Fibroblast of skin of back (primary cell): ENCODE results near the gene DNAJB12.
A peak's percentile ranks its signal among the peaks of the same experiment; 100 is the strongest.
"Not testable (repeated sequence)": the region's sequence is repeated elsewhere in the genome, so short reads cannot be mapped to it uniquely, and the experiment has no call there.

Experiments
- DNase-seq: peaks from one replicate; pipeline ENCODE4 v3.0.0-alpha.2; 2013

DNAJB12 gene

DNA sequence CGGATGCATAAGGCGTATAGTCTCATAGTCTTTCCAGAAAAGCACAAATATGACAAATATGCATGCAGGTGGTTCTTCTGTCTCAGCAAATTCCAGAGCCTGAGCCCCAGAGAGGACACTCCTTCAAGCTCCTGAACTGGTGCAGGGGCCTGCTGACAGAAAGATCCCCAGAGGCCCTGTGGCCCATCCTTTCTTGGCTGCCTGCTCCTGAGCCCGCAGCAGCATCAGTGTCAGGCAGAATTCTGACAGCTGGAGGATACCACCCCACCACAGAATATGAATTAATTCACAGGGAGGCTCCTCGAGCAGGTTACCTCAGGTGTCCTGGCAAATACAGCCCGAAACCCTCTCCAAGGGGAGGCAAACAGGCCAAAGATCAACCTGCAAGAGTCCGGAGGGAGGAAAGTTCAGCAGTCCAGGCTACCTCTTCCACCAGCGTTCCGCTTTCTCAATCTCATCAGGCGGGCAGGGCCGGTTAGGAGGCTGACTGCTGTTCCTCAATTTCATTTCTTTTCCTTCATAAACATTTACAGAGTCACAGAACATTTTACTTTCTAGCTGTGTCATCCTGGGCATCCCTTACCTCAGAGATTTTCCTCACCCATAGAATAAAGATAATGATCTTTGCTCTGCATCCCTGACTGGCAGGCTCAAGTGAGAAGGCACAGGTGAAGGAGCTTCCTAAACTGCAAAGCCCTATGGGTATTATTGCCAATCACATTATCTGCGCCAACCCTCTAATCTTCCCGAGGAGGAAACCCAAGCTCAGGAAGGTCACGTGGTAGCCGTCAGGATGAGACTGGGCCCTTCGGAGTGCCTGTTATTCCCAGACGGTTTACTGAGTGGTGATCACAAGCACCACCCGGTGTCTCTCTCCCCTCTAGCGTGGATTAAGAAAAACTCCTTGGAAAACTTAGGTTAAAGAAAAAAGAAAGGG, 1.4 kb downstream of the DNAJB12 start:
- DNase-seq, result peak; percentile 38

DNA sequence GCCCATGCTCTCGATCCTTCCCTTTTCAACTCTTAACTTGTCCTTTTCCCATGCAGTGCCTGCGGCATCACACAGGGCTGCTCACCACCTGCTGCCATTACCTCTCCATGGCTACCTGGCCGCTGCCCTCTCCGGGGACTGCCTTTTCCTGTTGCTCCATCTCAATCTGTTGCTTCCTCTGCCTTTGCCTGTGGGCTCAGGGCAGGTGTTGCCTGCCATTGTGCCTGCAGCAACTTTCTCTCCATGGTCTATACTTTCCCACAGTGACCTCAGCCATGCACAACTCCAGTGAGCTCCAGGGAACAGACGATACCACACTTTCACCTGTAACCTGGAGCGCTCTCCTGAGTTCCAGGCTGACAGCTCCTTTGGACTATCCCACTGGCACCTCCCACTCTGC, 3.2 kb downstream of the DNAJB12 start:
- DNase-seq, result no peak

DNA sequence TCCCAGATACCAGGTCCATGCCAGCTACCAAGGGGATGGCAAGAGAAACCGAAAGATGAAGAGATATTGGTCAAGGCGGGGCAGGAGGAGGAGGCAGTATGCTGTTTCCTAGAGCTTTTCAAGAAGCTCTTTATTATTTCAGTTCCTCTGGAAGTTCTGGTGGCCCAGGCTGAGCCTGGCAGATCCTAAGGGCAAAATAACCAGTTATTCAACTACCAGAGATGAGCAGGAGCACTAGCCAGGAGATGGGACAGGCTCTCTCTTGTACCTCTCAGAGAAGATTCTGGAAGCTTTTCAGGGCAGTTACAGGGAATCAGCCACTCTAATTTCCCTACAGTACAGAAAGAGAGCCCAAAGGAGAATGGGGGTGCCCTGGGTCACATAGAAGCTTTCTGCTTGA, 5.3 kb downstream of the DNAJB12 start:
- DNase-seq, result no peak

- DNase-seq, result no peak
These were observed 6.4 kb downstream of the DNAJB12 start for GRCh38 chr10:72348282-72348681.

GRCh38 chr10:72346117-72346516, 8.6 kb downstream of the DNAJB12 start:
- DNase-seq, result not testable (repeated sequence)

DNA sequence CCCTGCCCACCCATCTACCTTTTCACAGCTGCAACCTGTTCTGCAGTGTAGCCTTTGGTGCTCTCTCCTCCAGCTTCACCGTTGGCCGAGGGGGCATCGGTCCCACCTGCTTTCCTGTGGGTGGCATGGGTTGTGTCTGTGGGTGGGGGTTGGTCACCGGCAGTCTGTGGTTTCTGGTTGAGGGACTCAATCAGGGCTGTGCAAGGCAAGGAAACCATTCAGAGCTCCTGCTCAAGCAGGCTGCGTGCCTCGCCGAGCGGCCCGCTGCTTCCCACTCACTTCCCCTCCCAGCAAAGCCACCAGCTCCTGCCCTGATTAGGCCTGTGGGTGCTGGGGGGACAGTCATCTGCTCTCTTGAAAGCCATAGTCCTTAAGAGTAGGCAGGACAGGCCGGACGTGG, 9.8 kb downstream of the DNAJB12 start:
- DNase-seq, result no peak

GRCh38 chr10:72342911-72343310, 11.8 kb downstream of the DNAJB12 start:
- DNase-seq, result no peak

- DNase-seq, result peak; percentile 59
These were observed 14.0 kb downstream of the DNAJB12 start for GRCh38 chr10:72340510-72341261.

- no peak for DNase-seq
These were observed 16.5 kb downstream of the DNAJB12 start for GRCh38 chr10:72338180-72338579.

GRCh38 chr10:72337722-72338121, 17.0 kb downstream of the DNAJB12 start:
- DNase-seq, result no peak

DNA sequence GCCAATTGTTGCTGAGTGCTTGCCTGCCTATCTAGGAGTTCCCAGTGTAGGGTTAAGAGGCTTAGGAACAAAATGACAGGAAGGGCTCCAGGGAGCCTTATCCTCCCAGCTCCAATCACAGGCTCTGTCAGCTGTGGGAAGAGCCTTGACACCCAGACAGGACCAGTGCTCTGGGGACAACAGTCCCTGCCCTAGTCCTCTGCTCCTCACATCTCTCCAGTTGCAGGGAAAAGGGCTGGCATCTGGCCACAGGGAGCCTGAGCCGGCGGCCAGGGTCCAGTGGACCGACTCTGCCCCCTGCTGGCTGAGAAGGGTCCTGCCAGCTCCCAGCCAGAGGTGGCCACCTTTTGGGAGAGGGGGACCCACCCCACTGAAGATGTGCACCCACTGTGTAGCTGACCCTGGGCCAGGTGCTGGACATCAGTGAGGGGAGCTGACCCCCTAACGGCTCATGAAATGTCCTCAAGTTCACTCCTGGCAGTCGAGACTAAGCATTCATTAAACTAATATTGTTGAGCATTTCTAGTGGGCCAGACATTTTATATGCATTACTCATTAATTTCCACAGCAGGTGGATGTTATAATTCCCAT, 17.6 kb downstream of the DNAJB12 start:
- DNase-seq, result peak; percentile 68

- DNase-seq, result no peak
These were observed 18.3 kb downstream of the DNAJB12 start for GRCh38 chr10:72336259-72337038.

DNA sequence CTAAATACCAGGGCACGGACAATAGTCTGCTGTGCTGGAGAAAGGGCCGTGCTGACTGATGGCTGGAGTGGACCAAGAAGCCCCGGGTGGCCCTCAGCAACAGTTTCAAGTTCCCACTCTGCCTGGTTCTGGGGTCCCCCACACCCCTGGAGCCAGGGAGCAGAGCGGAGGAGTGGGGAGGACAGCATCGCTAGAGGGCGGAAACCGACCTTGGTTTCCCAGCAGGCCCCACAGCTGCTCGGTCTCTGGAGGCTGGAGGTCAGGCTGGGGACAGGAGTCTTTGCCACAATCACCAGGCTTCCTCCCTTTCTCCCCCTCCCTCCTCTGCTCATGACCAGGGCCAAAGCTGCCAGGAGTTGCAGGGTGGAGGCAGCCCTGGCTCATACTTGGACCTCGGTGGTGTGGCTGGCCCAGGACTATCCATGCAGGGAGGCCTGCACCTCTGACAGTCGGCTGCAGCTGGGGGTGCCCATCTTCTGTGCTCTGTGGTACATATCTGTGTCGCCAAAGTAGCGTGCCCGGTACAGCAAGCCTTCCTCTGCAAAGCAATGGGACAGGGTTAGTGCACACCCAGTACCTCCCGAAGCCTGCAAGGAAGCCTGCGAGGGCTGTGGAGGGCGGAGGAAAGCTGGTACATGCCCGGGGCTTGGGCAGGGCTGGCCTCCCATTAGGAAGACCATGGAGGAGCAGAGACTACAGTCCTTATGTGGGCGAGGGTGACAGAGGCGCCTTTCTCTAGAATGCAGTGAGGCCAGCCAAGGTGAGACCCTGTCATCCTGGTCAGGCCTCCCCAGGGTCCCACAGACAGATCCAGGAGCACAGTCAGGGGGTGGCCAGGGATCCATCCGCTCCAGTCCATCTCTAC, 19.1 kb downstream of the DNAJB12 start:
- DNase-seq, result no peak

DNA sequence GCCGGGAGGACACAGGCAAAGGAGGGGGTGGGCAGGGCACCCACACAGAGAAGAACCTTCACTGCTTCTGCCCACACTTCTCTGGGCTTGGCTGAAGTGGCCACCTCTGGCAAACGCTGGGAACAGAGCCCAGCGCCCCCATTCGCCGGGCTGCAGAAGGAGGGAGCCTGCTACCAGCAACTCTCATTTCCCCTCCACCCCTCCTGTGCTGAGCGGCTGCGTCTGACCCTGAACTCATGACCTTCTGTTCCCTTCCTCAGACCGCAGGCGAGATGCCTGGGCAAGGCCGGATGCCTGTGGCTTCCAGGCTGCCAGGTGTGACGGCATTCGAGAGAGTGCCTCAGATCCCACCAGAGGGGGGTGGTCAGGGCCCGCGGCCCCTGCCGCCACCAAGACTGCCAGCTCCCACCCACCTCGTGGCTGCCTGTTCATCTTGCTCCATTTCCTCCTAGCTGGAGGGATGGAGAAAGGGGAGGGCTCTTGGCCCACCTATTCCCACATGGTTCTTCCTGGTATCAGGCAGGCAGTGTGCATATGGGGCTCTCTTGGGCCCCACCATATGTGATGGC, 19.8 kb downstream of the DNAJB12 start:
- DNase-seq, result no peak

GRCh38 chr10:72334196-72334824, 20.4 kb downstream of the DNAJB12 start:
- DNase-seq, result peak; percentile 30

DNA sequence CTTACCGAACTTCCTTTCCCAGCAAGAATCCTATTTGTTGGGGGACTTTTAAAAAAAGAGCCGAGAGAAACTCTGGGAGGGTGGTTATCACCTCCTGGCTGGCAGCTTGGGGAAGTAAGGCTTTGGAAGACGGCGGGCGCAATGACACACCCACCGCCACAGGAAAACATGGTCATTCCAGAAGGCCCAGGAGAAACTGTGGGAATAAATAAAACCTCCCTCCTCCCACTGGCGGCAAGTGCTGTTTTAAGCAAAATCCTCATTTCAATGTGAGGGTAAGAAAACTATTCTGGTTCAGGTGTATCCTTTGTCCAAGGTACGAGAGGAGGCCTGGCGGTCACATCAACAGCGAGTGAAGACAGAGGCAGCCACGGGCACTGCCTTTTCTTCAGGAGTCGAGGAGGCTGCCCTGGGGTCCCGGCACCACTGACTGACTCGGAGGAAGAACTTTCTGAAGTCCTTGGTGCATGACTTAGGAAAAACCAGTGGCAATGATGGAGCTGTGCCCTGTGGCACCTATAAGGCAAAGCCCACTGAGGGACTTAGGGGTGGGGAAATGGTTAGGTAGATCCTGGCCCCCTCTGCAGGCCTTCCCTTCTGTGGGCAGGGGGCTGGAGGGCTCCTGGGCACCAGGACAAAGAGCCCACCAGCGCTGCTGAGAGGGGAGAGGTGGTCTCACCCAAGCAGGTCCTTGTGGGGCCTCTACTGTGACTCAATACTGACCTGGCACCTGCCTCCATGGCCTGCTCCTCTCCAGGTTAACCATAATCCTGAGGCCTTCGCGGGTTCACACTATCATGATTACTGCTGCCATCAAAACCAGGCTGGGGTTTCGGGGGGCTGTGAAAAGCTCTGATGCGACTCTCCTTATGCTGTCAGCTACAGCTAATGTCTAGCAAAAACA, 21.4 kb downstream of the DNAJB12 start:
- no peak for DNase-seq

DNA sequence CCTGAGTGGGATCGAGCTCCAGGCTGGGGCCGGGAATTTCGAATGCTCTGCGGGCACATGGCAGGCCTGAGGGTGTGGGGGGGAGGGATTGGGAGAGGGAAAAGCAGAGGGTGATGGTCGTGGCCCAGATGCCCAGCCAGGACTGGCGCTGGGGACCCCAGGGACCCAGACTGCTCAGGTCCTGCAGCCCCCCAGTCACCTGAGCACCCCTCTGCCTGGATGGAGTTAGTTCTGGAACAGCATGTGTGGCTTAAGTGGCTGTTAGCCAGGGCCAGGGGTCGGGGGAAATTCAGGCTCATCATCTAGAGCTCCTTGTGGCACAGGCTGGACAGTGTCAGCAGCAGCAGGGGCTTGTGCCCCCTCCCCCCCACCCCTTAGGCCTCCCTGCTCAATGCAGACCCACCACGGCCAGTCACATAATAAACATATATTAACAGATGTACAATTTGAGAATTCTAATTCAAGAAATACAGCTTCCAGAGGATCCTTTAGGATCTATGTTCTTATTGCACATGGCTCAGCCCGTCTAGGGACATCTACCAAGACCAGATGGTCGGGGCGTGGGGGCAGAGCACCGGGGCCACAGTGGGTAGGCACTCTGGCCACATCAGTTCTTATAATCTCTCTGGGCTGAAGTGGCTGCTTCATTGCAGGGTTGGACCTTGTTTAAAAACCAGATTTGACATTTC, 22.2 kb downstream of the DNAJB12 start:
- no peak for DNase-seq

DNA sequence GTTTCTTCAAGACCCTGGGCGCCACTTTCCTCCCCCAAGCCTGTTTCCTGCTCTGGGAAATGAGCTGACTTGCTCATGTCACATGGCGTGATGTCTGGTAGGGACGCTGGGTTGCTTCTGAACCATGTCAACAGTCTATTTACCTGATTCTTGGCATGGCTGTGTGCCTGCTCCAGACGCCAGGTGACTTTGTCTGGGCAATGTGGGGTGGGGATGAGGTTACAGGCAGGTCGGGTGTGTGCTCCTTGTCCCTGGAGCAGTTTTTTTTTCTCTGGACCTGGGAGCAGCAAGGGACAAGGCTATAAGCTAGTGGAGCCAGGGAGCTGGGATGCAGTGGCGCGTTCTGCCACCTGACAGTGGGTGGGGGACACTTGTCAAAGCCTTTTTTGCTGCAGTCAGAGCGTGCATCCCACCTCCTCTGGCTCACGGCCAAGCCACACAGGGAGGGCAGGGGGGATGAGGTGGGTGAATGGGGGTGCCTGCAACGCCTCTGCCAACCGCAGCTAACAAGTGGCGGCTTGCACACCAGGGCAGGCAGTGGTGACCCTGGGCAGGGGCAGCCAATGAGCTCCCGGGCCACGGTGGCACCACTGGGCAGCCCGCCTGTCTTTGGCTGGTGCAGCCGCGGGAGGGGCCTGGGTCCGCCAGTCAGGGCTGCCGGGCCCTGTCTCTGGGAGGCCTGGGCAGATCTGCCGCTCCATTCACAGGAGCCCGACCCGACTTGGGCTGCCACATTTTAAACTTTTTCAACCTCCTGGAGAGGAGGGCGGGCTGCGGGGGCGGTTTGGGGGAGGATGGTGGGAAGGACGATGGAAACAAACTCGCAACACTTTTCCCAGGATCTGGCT, 22.9 kb downstream of the DNAJB12 start:
- peak; percentile 77 for DNase-seq
